ENCODE results near the gene CD177.

GRCh38 chr19:43354305-43354627 is 780 bp downstream of the CD177 start:
- TF ChIP-seq CTCF (IDR thresholded peaks at IDR 0.05; ENCODE audit: low read length) = no peak
- TF ChIP-seq EZH2 (IDR thresholded peaks at IDR 0.05; ENCODE audit: borderline replicate concordance, low read length) = no peak

Measured in OCI-LY1 (cell line).